K562 (cell line): ENCODE data around the gene DCAF10. TPM values are rescaled to one million over a fixed set of nuclear protein-coding genes. Genes with fewer than 3 reads are reported as not detected.

Experiments
- ATAC-seq: fragments of 200-7000 bp; cut with Tn5 transposase; 3 replicates; pipeline ENCODE4 v1.9.1; 2020; ENCODE audit warnings: moderate library complexity
- BruUV-seq: library from RNA; stranded (reverse); fragments of 400-500 nt; replicated peaks from 2 replicates; lab custom pipeline; 2021; lab: Mats Ljungman, UMichigan
- CTCF ChIA-PET: fragments of 300-600 bp; formaldehyde crosslinking; extraction: SDS; loops from one replicate; lab custom pipeline; 2021; ENCODE audit warnings: low intra/inter-chr PET ratio; lab: Yijun Ruan, JAX
- POLR2A ChIA-PET: fragments of 300-600, 350-650 bp; sonication (Branson Sonifier 250); formaldehyde crosslinking; extraction: SDS; loops from one replicate; lab custom pipeline; 2021; ENCODE audit warnings: antibody characterized with exemption, inconsistent platforms; lab: Yijun Ruan, JAX
- DNase-seq, 4 experiments: peaks; one replicate each; pipeline versions ENCODE4 v3.0.0 to v3.0.0-alpha.2; 2011 to 2018; ENCODE audit warnings: low spot score in 3 of 4, mixed read lengths in 3 of 4; ENCODE audit errors: extremely low read depth in 1 of 4
- FAIRE-seq: peaks from 2 replicates; lab custom pipeline; 2011; peaks lifted over from hg19 to GRCh38; lab: Jason Lieb, UNC
- H2AFZ ChIP-seq: 2 replicates; pipeline ENCODE4 v1.6.0; 2011; ENCODE audit warnings: low read depth, low read length, control low read depth, inconsistent platforms
- H3K27ac ChIP-seq: fragments of 200-600 bp; 3 replicates; pipeline ENCODE4 v1.8.0; 2011; ENCODE audit warnings: low read depth, mild to moderate bottlenecking, control low read depth, inconsistent platforms, low read length, moderate library complexity, mixed read lengths; ENCODE audit errors: extremely low read depth
- H3K27me3 ChIP-seq, 2 experiments: fragments of 300-600 bp in 1 of 2; 2 replicates in 1 of 2; 3 replicates in 1 of 2; pipeline versions ENCODE4 v1.6.0 to v1.8.0; 2011; ENCODE audit warnings: inconsistent platforms in 2 of 2, low read length in 2 of 2, mild to moderate bottlenecking in 1 of 2, mixed read lengths in 1 of 2, moderate library complexity in 1 of 2; ENCODE audit not compliant: control insufficient read depth in 2 of 2, insufficient read depth in 2 of 2
- H3K36me3 ChIP-seq: fragments of 300-600 bp; 3 replicates; pipeline ENCODE4 v1.8.0; 2011; ENCODE audit warnings: mild to moderate bottlenecking, low read length, inconsistent platforms; ENCODE audit not compliant: control insufficient read depth, insufficient read depth
- H3K4me1 ChIP-seq, 2 experiments: fragments of 200-600 bp in 1 of 2; replicated peaks in 1 of 2; 2 replicates in 1 of 2; 3 replicates in 1 of 2; pipeline versions ENCODE4 v1.5.1 to v1.8.0; 2011; ENCODE audit warnings: inconsistent platforms in 2 of 2, low read length in 2 of 2, mild to moderate bottlenecking in 1 of 2, mixed read lengths in 1 of 2, moderate library complexity in 1 of 2; ENCODE audit not compliant: control insufficient read depth in 2 of 2, insufficient read depth in 2 of 2
- H3K4me2 ChIP-seq: 2 replicates; pipeline ENCODE4 v1.6.1; 2011; ENCODE audit warnings: low read length, control low read depth, inconsistent platforms, mixed read lengths; ENCODE audit not compliant: insufficient read depth
- H3K4me3 ChIP-seq: fragments of 200-600 bp; sonication (generic), shearing (Covaris generic); 2 replicates; pipeline ENCODE4 v1.5.1; 2016; ENCODE audit warnings: control low read depth, inconsistent platforms
- H3K79me2 ChIP-seq: fragments of 200-600 bp; 3 replicates; pipeline ENCODE4 v1.8.0; 2011; ENCODE audit warnings: low read length, inconsistent platforms; ENCODE audit not compliant: control insufficient read depth, insufficient read depth
- H3K9ac ChIP-seq, 2 experiments: 2 replicates each; pipeline versions ENCODE4 v1.6.0 to v1.6.1; 2011; ENCODE audit warnings: low read depth in 2 of 2, low read length in 2 of 2, control low read depth in 1 of 2, inconsistent platforms in 1 of 2, mild to moderate bottlenecking in 1 of 2, mixed read lengths in 1 of 2; ENCODE audit not compliant: insufficient read depth in 1 of 2
- H3K9me1 ChIP-seq: one replicate; pipeline ENCODE4 v1.6.0; 2011; ENCODE audit warnings: inconsistent platforms, mild to moderate bottlenecking, low read length, moderate library complexity; ENCODE audit not compliant: control insufficient read depth, insufficient read depth
- H3K9me3 ChIP-seq: replicated peaks from 2 replicates; pipeline ENCODE4 v1.5.1; 2011; ENCODE audit warnings: low read depth, low read length, inconsistent platforms; ENCODE audit not compliant: control insufficient read depth, insufficient read depth
- H4K20me1 ChIP-seq: replicated peaks from 2 replicates; pipeline ENCODE4 v1.6.1; 2011; ENCODE audit warnings: low read length, inconsistent platforms, mixed read lengths; ENCODE audit not compliant: control insufficient read depth, insufficient read depth
- CEBPB ChIP-seq: fragments of 450-650 bp; IDR thresholded peaks from 2 replicates; pipeline ENCODE4 v1.6.1; 2016; ENCODE audit warnings: missing genetic modification characterization, missing compliant biosample characterization
- CREB5 ChIP-seq: fragments of 250-450 bp; sonication (Bioruptor Pico); IDR thresholded peaks from 2 replicates; pipeline ENCODE4 v1.5.0; 2020; ENCODE audit warnings: mild to moderate bottlenecking
- DDX20 ChIP-seq: fragments of 450-650 bp; IDR thresholded peaks from 2 replicates; pipeline ENCODE4 v1.6.1; 2016; ENCODE audit warnings: missing genetic modification characterization, low read depth, mild to moderate bottlenecking, missing compliant biosample characterization, moderate library complexity
- HBP1 ChIP-seq: fragments of 450-650 bp; formaldehyde crosslinking; IDR thresholded peaks from 2 replicates; pipeline ENCODE4 v1.4.0; 2022; ENCODE audit warnings: missing genetic modification characterization
- MAFK ChIP-seq: IDR thresholded peaks from 2 replicates; pipeline ENCODE4 v1.6.1; 2011; ENCODE audit warnings: low read length, improper control_type of control experiment
- NFE2L1 ChIP-seq: fragments of 450-650 bp; IDR thresholded peaks from 2 replicates; pipeline ENCODE4 v1.6.1; 2016; ENCODE audit warnings: missing genetic modification characterization, low read depth, mild to moderate bottlenecking, missing compliant biosample characterization, moderate library complexity, borderline replicate concordance
- NFYB ChIP-seq: IDR thresholded peaks from 2 replicates; pipeline ENCODE4 v1.6.1; 2011; ENCODE audit warnings: mild to moderate bottlenecking, moderate library complexity; ENCODE audit not compliant: insufficient read length; ENCODE audit errors: extremely low read depth
- SRF ChIP-seq, 2 experiments: fragments of 250-450, 450-650 bp in 1 of 2; sonication (Bioruptor Pico) in 1 of 2; sonication (generic) in 1 of 2; formaldehyde crosslinking; IDR thresholded peaks; 2 replicates each; pipeline versions ENCODE4 v1.5.0 to v1.5.1; 2020 to 2022; ENCODE audit warnings: mild to moderate bottlenecking in 1 of 2, missing genetic modification reagents in 1 of 2
- TSHZ1 ChIP-seq: fragments of 250-450 bp; sonication (Bioruptor Pico); IDR thresholded peaks from 2 replicates; pipeline ENCODE4 v1.4.0; 2020; ENCODE audit warnings: mild to moderate bottlenecking, moderate library complexity
- ZNF280A ChIP-seq: fragments of 450-650 bp; IDR thresholded peaks from 2 replicates; pipeline ENCODE4 v1.6.1; 2018; ENCODE audit warnings: mild to moderate bottlenecking, low read depth; ENCODE audit not compliant: partially characterized antibody
- ZNF696 ChIP-seq: fragments of 250-450 bp; sonication (Bioruptor Pico); conservative IDR thresholded peaks from 2 replicates; pipeline ENCODE4 v1.4.0; 2020; ENCODE audit warnings: mild to moderate bottlenecking, moderate library complexity
- ZNF76 ChIP-seq: fragments of 250-450 bp; sonication (Bioruptor Pico); IDR thresholded peaks from 2 replicates; pipeline ENCODE4 v1.4.0; 2020; ENCODE audit warnings: mild to moderate bottlenecking, moderate library complexity, borderline replicate concordance
- WGBS: fragments of 100-300 bp; shearing (Covaris generic); methylation state at CpG from one replicate; pipeline ENCODE4 v1.1.6; 2016; ENCODE audit warnings: low coverage, mixed read lengths; ENCODE audit not compliant: insufficient coverage; ENCODE audit errors: missing lambda C conversion rate; 5-methylcytosine and 5-hydroxymethylcytosine counted together
- in situ Hi-C: fragments of 300-500 bp; cut with MboI; formaldehyde crosslinking; loops from 4 replicates; pipeline ENCODE4 v1.15.0; 2018; ENCODE audit warnings: inconsistent platforms, mixed read lengths
- intact Hi-C: fragments of 100-400 bp; cut with micrococcal nuclease; formaldehyde crosslinking; loops from 2 replicates; pipeline ENCODE4 v1.14.2; 2022
- polyA plus RNA-seq, 8 experiments: library from polyadenylated mRNA; depleted of rRNA in 4 of 8; stranded (reverse) in 5 of 8; unstranded in 3 of 8; fragments of >200 nt; fragmentation: Nextera tagmentation in 2 of 8; fragmentation: Illumina TruSeq in 1 of 8; extraction: Ambion mirVana in 2 of 8; extraction: Trizol in 1 of 8; gene quantifications; 2 replicates each; pipeline versions ENCODE4 v1.2.1 to v1.2.3, GENCODE V29; 2011 to 2014; ENCODE audit warnings: inconsistent platforms in 1 of 8, missing spikeins in 1 of 8
- total RNA-seq, 7 experiments: library from RNA; depleted of rRNA in 6 of 7; stranded (reverse); fragments of >200 nt in 6 of 7; fragmentation: Illumina TruSeq in 2 of 7; extraction: Trizol in 2 of 7; gene quantifications; 2 replicates each; pipeline versions ENCODE4 v1.2.1 to v1.2.3, GENCODE V29; 2011 to 2021; ENCODE audit warnings: low replicate concordance in 1 of 7

The DCAF10 gene
- total and polyA plus RNA-seq, 9 of the 15 experiments (the other 6 are each of a cell fraction or from before 2014, with no cell fraction given): 6.8 to 40.1 (median 16.9) TPM

GRCh38 chr9:37760416-37761161 lies 40.0 kb upstream of the DCAF10 start:
- 66% methylated on average over 7 of the region's 7 CpGs for WGBS
- in situ Hi-C loops: no loop called here
- BruUV-seq: no TSS peak
- TF ChIP-seq CREB5 (CRISPR knock-in tag) (no peak), NFYB (no peak), ZNF696 (CRISPR knock-in tag) (no peak), HBP1 (CRISPR knock-in tag) (no peak), DDX20 (tag) (no peak), SRF (CRISPR knock-in tag; IDR thresholded peaks at IDR 0.05) (no peak), MAFK (no peak), ZNF76 (CRISPR knock-in tag) (no peak), NFE2L1 (tag) (no peak), TSHZ1 (CRISPR knock-in tag) (no peak), CEBPB (tag) (0 out of 2 replicates have a peak, but pooled peaks have one; percentile 12), ZNF280A (no peak)

More at GRCh38 chr9:37760416-37761161, 40.0 kb upstream of the DCAF10 start:
- H3K27me3 ChIP-seq: no peaks in the 10 kb centered on the region
- no peaks in the 10 kb centered on the region for H4K20me1 ChIP-seq
- H3K4me3 ChIP-seq: no peak overlapping the region
- no peak overlapping the region for H2AFZ ChIP-seq
- peaks cover 4% of the 10 kb centered on the region; the same call in 2 of the 3 replicates for H3K36me3 ChIP-seq
- no peak overlapping the region for H3K9ac ChIP-seq
- CTCF ChIA-PET: no interaction called here
- POLR2A ChIA-PET: interaction anchor here (1.1 to 1.5 kb wide), 2 partner anchors 10 to 14 kb away, joined by 3 to 5 read pairs; no protein-coding TSS in a partner anchor
- FAIRE-seq (no peak), DNase-seq (no peak), ATAC-seq (no peak)
- intact Hi-C loops: loop anchor here (5.0 kb wide), 1 partner anchor 168 kb away; the partner anchor contains the start of gene TOMM5
- no peak overlapping the region for H3K27ac ChIP-seq
- no peaks in the 10 kb centered on the region for H3K9me1 ChIP-seq
- no peaks in the 10 kb centered on the region for H3K79me2 ChIP-seq
- no peak overlapping the region for H3K4me2 ChIP-seq
- H3K4me1 ChIP-seq: no peaks in the 10 kb centered on the region
- H3K9me3 ChIP-seq: no peaks in the 10 kb centered on the region
